Small intestine (tissue), 7 donors: ENCODE results near the gene NEK11. TPM values are rescaled to one million over a fixed set of nuclear protein-coding genes. Genes with fewer than 3 reads are reported as not detected.
A peak's percentile ranks its signal among the peaks of the same experiment; 100 is the strongest.
"Not testable (repeated sequence)": the region's sequence is repeated elsewhere in the genome, so short reads cannot be mapped to it uniquely, and the experiment has no call there.

ENCODE experiments used
- DNase-seq, 2 donors: peaks; one replicate each; pipeline versions ENCODE4 v3.0.0 to v3.0.0-alpha.2; 2013
- FAIRE-seq: peaks from 2 replicates; lab custom pipeline; 2012; peaks lifted over from hg19 to GRCh38; lab: Jason Lieb, UNC
- H3K27ac ChIP-seq, 3 donors: one replicate each; pipeline ENCODE4 v1.5.1; 2013; ENCODE audit warnings: low read length in 2 of 3, mild to moderate bottlenecking in 2 of 3, control low read depth in 1 of 3, inconsistent platforms in 1 of 3, low read depth in 1 of 3, moderate library complexity in 1 of 3
- H3K27me3 ChIP-seq, 3 donors: one replicate each; pipeline ENCODE4 v1.6.1; 2013; ENCODE audit warnings: low read length in 3 of 3, inconsistent platforms in 1 of 3; ENCODE audit not compliant: control insufficient read depth in 3 of 3, insufficient read depth in 3 of 3
- H3K36me3 ChIP-seq, 3 donors: one replicate each; pipeline ENCODE4 v1.6.1; 2013; ENCODE audit warnings: low read length in 3 of 3, inconsistent platforms in 1 of 3, low read depth in 1 of 3, mild to moderate bottlenecking in 1 of 3, moderate library complexity in 1 of 3; ENCODE audit not compliant: control insufficient read depth in 3 of 3, insufficient read depth in 2 of 3
- H3K4me1 ChIP-seq, 3 donors: one replicate each; pipeline ENCODE4 v1.6.1; 2013; ENCODE audit warnings: low read length in 2 of 3, inconsistent platforms in 1 of 3, low read depth in 1 of 3, mild to moderate bottlenecking in 1 of 3, moderate library complexity in 1 of 3; ENCODE audit not compliant: control insufficient read depth in 3 of 3, insufficient read depth in 2 of 3
- H3K4me3 ChIP-seq, 3 donors: one replicate each; pipeline ENCODE4 v1.5.1; 2013; ENCODE audit warnings: low read length in 3 of 3, control low read depth in 1 of 3, inconsistent platforms in 1 of 3, low read depth in 1 of 3, mild to moderate bottlenecking in 1 of 3, moderate library complexity in 1 of 3
- H3K9me3 ChIP-seq, 2 donors: one replicate each; pipeline ENCODE4 v1.6.1; 2013; ENCODE audit warnings: low read depth in 1 of 2, low read length in 1 of 2; ENCODE audit not compliant: control insufficient read depth in 2 of 2, insufficient read depth in 1 of 2
- WGBS, 3 donors: extraction: QIAGEN DNeasy Blood & Tissue Kit; methylation state at CpG; one replicate each; pipeline ENCODE4 v1.1.7; 2013; 5-methylcytosine and 5-hydroxymethylcytosine counted together
- polyA plus RNA-seq, 4 donors: library from polyadenylated mRNA; stranded (reverse) in 3 of 4; unstranded in 1 of 4; fragments of 200-250 nt in 3 of 4; fragments of 120-200 nt in 1 of 4; gene quantifications; one replicate each; pipeline versions ENCODE4 v1.2.1 to v1.2.3, GENCODE V29; 2013
- donor health status: healthy with polysubstance abuse.
- donor health status: control.
- donor health status: control.
- donor health status: Bipolar disorder and iron deficiency.
- donor health status: healthy.

The NEK11 gene
- polyA plus RNA-seq, 4 donors = 0.81 to 11.0 (median 1.2) TPM

DNA sequence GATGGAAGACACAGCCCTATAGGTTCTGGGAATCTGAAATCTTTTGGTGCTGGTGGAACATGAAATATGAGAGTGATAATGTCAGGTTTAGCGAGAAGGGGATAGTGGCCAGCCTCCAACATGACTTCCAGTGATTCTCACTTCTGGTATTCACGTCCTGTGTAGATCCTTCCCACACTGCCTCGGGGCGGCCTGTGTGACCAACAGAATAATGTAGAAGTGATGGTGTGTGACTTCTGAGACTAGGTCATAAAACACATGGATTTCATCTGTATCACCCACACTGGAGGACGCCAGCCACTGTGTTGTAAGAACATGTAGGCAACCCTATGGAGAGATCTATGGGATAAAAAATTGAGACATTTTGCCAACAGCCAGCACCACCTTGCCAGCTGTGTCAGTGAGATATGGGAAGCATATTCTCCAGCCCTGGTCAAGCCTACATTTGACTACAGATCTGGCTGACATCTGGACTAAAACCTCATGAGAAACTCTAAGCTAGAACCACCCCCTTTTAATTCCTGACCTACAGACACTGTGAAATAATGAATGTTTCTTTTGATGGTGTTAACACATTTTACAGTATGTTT is 329.4 kb downstream of the NEK11 start:
- DNase-seq (no peak), FAIRE-seq (no peak)

DNA sequence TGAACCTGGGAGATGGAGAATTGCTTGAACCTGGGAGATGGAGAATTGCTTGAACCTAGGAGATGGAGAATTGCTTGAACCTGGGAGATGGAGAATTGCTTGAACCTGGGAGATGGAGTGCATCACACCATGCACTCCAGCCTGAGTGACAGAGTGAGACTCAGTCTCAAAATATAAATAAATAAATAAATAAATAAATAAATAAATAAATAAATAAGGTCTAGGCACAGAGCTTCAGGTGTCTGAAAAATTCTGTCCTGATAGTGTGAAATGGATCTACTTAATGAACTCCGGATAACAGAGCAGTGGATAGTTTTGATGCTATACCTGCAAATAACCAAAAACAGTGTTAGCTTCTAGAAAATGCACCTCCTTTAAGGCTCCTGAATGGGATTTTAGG is 330.6 kb downstream of the NEK11 start:
- no peak for FAIRE-seq
- H3K4me3 ChIP-seq = no peak overlapping the region
- 90 to 98% (median 97%) methylated on average over 1 of the region's 1 CpG for WGBS, 3 donors

More for the DNA sequence above, 329.4 kb downstream of the NEK11 start:
- Histone ChIP-seq H3K4me1 (no peaks in the 10 kb centered on the region), H3K27ac (no peak overlapping the region), H3K36me3 (no peaks in the 10 kb centered on the region), H3K4me3 (no peak overlapping the region), H3K9me3 (no peaks in the 10 kb centered on the region), H3K27me3 (no peaks in the 10 kb centered on the region)
- 87 to 93% (median 93%) methylated on average over 5 of the region's 5 CpGs for WGBS, 3 donors

GRCh38 chr3:131360191-131360755 is 333.6 kb downstream of the NEK11 start:
- no peaks in the 10 kb centered on the region for H3K9me3 ChIP-seq
- H3K27me3 ChIP-seq = peaks cover 0 to 5% (median 0%) of the 10 kb centered on the region in 3 donors
- peaks cover 0 to 7% (median 0%) of the 10 kb centered on the region in 3 donors for H3K36me3 ChIP-seq
- no peak overlapping the region for H3K4me3 ChIP-seq
- WGBS, 3 donors = 79 to 92% (median 89%) methylated on average over 4 of the region's 4 CpGs
- DNase-seq = no peak
- H3K27ac ChIP-seq = no peak overlapping the region
- H3K4me1 ChIP-seq = peaks cover 0 to 10% (median 7%) of the 10 kb centered on the region in 3 donors
- no peak for FAIRE-seq

More for the DNA sequence above, 330.6 kb downstream of the NEK11 start:
- DNase-seq = no peak
- no peaks in the 10 kb centered on the region for H3K27me3 ChIP-seq
- no peaks in the 10 kb centered on the region for H3K9me3 ChIP-seq
- H3K36me3 ChIP-seq = no peaks in the 10 kb centered on the region
- H3K27ac ChIP-seq = no peak overlapping the region
- peaks cover 0 to 1% (median 0%) of the 10 kb centered on the region in 3 donors for H3K4me1 ChIP-seq

DNA sequence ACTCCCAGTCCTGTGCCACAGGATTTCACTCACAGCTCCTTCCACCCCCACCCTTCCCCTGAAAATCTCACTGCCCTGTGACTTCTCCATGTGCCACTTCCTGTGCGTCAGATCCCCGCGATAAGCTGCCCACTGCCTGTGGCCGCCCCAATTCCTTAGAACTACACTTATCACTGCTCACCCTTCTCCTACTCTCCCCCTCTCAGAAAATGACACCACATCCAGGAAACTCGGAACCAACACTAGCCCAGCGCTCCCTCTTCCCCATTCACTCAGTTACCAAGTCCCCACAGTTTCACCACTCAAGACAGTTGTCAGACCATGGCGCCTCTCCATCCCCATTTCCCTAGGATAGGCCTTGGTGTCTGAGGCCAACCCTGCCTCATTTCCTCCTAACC is 334.4 kb downstream of the NEK11 start:
- Histone ChIP-seq H3K4me1 (peaks cover 0 to 10% (median 7%) of the 10 kb centered on the region in 3 donors), H3K4me3 (peak overlapping the region in 1 of 3 donors; percentile 69), H3K27ac (peak overlapping the region; percentile 30 to 85 (median 60))
- not testable (repeated sequence) for FAIRE-seq, H3K36me3 ChIP-seq, H3K9me3 ChIP-seq, H3K27me3 ChIP-seq, DNase-seq
- 74 to 87% (median 75%) methylated on average over 7 of the region's 7 CpGs for WGBS, 3 donors

GRCh38 chr3:131361464-131362421 is 335.1 kb downstream of the NEK11 start:
- DNase-seq = peak; percentile 96 to 99
- FAIRE-seq = no peak
- Histone ChIP-seq H3K4me1 (peaks cover 0 to 10% (median 7%) of the 10 kb centered on the region in 3 donors), H3K36me3 (peaks cover 0 to 7% (median 0%) of the 10 kb centered on the region in 3 donors), H3K27me3 (peaks cover 0 to 5% (median 0%) of the 10 kb centered on the region in 3 donors), H3K27ac (peak overlapping the region; percentile 84 to 98 (median 85)), H3K9me3 (no peaks in the 10 kb centered on the region), H3K4me3 (peak overlapping the region; percentile 14 to 83 (median 69))
- 2 to 9% (median 9%) methylated on average over 55 to 64 of the region's 64 CpGs for WGBS, 3 donors

DNA sequence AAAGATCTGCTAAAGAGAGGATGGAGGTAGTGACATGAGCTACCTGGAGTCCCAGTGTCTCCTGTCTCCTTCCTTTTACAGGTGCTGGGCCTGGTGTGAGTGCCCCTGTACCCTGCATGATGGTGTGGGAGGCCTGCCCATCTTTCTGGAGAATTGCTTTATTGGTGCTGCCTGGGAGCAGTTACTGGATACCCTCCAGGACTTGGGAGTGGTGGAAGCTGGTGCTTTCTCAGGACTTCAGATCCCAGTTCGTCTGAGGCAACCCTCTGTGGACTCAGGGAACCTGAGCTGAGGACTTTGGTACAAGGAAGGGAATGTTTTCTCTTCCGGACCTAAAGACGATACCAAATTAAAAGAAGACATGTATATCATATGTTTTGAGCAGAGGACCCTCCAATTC is 336.6 kb downstream of the NEK11 start:
- Histone ChIP-seq H3K4me1 (peaks cover 0 to 10% (median 7%) of the 10 kb centered on the region in 3 donors), H3K4me3 (peak overlapping the region in 1 of 3 donors; percentile 83), H3K9me3 (no peaks in the 10 kb centered on the region), H3K36me3 (peaks cover 0 to 7% (median 0%) of the 10 kb centered on the region in 3 donors), H3K27me3 (peaks cover 0 to 5% (median 0%) of the 10 kb centered on the region in 3 donors), H3K27ac (peak overlapping the region in 1 of 3 donors; percentile 30)
- FAIRE-seq (no peak), DNase-seq (peak; percentile 11 to 73)
- 36 to 53% (median 40%) methylated on average over 3 of the region's 3 CpGs for WGBS, 3 donors

DNA sequence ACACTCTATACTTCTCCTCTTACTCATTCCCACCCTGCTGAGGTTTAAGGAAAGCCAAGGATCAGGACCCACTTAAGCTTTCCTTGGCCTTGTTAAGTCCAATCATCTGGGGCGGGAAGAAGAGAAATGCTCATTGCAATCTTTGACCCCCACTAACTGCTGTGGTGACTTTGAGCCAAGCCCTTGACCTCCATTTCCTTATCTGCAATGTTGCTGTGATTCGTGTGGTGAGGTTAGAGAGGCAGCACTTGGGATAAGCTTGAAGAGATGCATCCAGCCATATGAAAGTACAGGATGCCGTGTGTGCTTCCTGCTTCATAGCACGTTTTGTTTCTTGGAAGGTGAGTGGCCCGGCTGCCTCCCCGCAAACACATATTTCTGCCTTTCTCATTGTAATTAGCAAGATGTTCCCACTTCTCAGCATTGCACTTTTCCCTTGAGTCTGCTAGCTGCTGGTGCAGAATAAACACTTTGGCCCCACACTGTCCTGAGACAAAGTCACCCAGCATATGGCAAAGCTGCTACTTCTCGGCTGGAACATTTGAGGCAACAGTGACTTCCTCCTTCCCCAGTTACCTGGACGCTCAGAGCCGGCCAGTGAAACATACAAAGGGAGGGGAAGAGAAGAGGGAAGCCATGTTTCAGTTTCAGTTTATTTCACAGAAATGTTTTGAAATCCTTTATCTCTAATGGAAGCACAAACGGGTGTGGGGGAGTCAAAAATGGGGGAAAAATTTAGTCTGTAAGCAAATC is 344.4 kb downstream of the NEK11 start:
- WGBS, 3 donors = 42 to 57% (median 51%) methylated on average over 10 of the region's 10 CpGs
- Histone ChIP-seq H3K4me3 (no peak overlapping the region), H3K27ac (peak overlapping the region in 1 of 3 donors; percentile 59), H3K27me3 (no peaks in the 10 kb centered on the region), H3K4me1 (peaks cover 0 to 5% (median 0%) of the 10 kb centered on the region in 3 donors), H3K36me3 (peaks cover 2 to 28% (median 2%) of the 10 kb centered on the region in 3 donors), H3K9me3 (no peaks in the 10 kb centered on the region)
- FAIRE-seq = no peak
- DNase-seq = peak; percentile 10 to 61
